ENCODE data around the gene ADGRD1.

ADGRD1 gene

GRCh38 chr12:130968611-130969010 is 14.9 kb downstream of the ADGRD1 start:
- DNase-seq: no peak

GRCh38 chr12:130969223-130969622 is 15.5 kb downstream of the ADGRD1 start:
- no peak for DNase-seq

- no peak for DNase-seq
Observed at GRCh38 chr12:130970165-130970907, 16.6 kb downstream of the ADGRD1 start.

- no peak for DNase-seq
Observed at GRCh38 chr12:130970908-130971233, 17.2 kb downstream of the ADGRD1 start.

GRCh38 chr12:130971925-130972585 is 18.3 kb downstream of the ADGRD1 start:
- no peak for DNase-seq

GRCh38 chr12:130972586-130972950 is 18.9 kb downstream of the ADGRD1 start:
- DNase-seq: no peak

GRCh38 chr12:130973109-130973508 is 19.4 kb downstream of the ADGRD1 start:
- no peak for DNase-seq

GRCh38 chr12:130973906-130974305 is 20.2 kb downstream of the ADGRD1 start:
- DNase-seq: no peak

GRCh38 chr12:130975116-130975515 is 21.4 kb downstream of the ADGRD1 start:
- no peak for DNase-seq

GRCh38 chr12:130976171-130976720 is 22.5 kb downstream of the ADGRD1 start:
- DNase-seq: no peak

- no peak for DNase-seq
Observed at GRCh38 chr12:130977046-130977742, 23.5 kb downstream of the ADGRD1 start.

- DNase-seq: no peak
Observed at GRCh38 chr12:130977743-130978095, 24.0 kb downstream of the ADGRD1 start.

- DNase-seq: no peak
Observed at GRCh38 chr12:130978785-130979184, 25.1 kb downstream of the ADGRD1 start.

- DNase-seq: no peak
Observed at GRCh38 chr12:130981074-130981742, 27.5 kb downstream of the ADGRD1 start.

- no peak for DNase-seq
Observed at GRCh38 chr12:130981911-130982310, 28.2 kb downstream of the ADGRD1 start.

- no peak for DNase-seq
Observed at GRCh38 chr12:130982565-130983225, 29.0 kb downstream of the ADGRD1 start.

GRCh38 chr12:130983328-130984017 is 29.8 kb downstream of the ADGRD1 start:
- DNase-seq: no peak

- no peak for DNase-seq
Observed at GRCh38 chr12:130984183-130985058, 30.7 kb downstream of the ADGRD1 start.

- no peak for DNase-seq
Observed at GRCh38 chr12:130987151-130987931, 33.6 kb downstream of the ADGRD1 start.

- no peak for DNase-seq
Observed at GRCh38 chr12:130988261-130988660, 34.6 kb downstream of the ADGRD1 start.
